Activated CD4-positive, alpha-beta T cell treated with anti-CD3 and anti-CD28 coated beads, Interleukin-2, amount 50 U/mL, for 1 hour (primary cell): ENCODE measurements around the gene ELN.
"Not testable (repeated sequence)": the region's sequence is repeated elsewhere in the genome, so short reads cannot be mapped to it uniquely, and the experiment has no call there.

Experiments used
- DNase-seq: peaks from one replicate; pipeline ENCODE4 v3.0.0-alpha.2; 2020

ELN gene

GRCh38 chr7:74027683-74028320 is at the start of gene ELN:
Gene ELN, plus strand, starts transcription at chr7:74028173. Its CDS starts 15 bp downstream, at chr7:74028188.
- DNase-seq: no peak

- DNase-seq: no peak
These were observed 49.1 kb upstream of the ELN start for GRCh38 chr7:73978661-73979563.

GRCh38 chr7:73979656-73980055 is 48.3 kb upstream of the ELN start:
- DNase-seq: not testable (repeated sequence)

DNA sequence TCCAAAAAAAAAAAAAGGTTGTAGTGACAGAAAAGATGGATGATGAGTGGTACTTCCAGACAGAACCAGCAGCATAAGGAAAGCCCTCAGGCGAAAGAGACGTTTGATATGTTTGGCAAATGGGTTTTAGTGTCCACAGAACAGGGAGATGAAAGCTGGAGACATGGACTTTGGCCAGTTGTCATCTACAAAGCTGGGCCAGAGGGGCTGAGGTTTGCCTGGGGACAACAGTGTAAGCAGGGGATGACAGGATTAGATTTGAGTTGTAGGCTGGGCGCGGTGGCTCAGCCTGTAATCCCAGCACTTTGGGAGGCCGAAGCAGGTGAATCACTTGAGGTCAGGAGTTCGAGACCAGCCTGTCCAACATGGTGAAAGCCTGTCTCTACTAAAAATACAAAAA is 47.8 kb upstream of the ELN start:
- DNase-seq: no peak

GRCh38 chr7:73981933-73982332 is 46.0 kb upstream of the ELN start:
- DNase-seq: no peak

DNA sequence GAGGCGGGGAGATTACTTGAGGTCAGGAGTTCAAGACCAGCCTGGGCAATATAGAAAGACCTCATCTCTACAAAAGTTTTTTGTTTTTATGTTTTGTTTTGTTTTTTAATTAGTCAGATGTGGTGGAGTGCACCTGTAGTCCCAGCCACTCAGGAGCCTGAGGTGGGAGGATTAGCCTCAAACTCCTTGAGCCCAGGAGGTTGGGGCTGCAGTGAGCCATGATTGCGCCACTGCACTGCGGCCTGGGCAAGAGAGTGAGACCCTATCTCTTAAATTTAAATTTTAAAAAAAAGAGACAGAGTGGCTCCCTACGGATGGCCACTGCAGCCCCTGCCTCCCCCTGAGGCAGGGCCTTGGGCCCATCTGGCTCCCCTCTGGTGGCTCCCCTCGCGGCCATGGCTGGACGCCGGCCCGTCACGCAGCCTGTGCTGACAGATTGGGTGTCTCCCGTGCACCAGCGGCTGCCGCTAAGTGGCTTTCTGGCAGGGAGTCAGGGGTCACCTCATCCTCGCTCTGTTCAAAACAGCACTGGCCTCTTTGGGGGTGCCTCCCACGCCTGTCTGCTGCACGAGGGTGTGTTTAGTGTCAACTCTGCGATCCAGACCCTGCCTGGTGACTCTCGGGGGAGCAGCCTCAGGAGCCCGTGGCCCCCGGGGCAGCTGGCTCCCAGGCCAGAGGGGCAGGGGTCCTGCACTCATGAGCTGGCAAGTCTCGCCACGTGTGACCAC is 44.4 kb upstream of the ELN start:
- no peak for DNase-seq

DNA sequence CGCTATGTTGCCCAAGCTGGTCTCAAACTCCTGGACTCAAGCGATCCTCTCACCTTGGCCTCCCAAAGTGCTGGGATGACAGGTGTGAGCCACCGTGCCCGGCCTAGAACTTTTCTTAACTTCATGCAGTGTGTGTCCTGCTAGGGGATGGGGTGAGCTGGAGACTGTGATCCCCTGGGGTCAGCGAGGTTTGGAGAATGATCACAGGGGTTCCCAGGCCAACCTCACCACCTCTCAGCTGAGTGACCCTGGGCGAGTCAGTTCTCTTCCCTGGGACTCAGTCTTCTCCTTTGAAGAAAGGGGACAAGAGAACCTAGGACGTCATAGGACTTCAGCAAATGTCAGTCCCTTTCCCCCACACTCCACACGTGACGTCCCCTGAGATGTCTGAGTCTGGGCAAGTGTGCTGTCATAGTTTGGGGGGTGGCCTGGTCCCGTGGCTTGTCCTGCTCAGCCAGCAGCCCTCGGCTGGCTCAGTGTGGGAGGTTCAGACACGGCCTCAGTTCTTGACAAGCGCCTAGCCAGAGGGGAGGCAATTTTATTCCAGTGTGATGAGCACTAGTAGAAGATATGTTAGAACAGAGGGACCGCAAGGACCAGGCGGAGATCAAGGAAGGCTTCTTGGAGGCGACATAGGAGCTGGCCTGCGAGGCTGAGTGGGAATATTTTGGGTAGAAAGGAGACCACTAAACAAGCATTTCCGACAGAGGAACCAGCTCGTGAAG is 43.3 kb upstream of the ELN start:
- no peak for DNase-seq

GRCh38 chr7:73985737-73986141 is 42.2 kb upstream of the ELN start:
- DNase-seq: no peak

DNA sequence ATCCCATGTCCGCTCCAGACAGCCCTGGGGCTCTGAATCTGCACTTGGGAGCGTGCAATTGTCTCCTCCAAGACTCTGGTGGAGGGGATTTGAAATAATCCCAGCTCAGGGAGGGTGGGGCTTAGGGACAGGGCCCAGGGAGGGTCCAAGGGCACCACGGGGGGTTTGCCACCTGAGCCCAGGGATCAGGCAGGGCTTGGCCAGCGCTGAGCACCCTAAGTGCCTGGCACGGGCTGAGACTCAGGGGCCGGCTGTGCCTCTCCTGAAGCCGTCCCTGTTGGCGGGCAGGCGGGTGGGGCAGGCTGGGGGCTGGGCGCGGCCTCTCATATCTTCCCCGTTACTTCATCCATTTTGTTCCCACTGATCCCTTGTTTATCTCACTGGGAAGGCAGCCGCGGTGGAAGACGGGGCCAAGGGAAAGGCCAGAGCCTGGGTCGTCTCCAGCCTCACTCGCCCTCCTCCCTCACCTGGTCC is 41.8 kb upstream of the ELN start:
- no peak for DNase-seq

DNA sequence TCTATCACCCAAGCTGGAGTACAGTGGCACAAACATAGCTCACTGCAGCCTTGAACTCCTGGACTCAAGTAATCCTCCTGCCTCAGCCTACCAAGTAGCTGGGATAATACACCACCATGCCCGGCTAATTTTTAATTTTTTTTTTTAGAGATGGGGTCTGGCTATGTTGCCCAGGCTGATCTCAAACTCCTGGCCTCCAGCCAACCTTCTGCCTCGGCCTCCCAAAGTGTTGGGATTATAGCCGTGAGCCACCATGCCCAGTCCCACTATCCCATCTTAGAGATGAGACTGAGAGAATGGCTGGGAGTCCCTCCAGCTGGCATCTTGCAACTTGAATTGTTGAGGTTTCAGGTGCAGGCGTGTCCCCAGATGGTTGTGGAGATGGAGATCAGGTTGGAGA is 40.7 kb upstream of the ELN start:
- no peak for DNase-seq

DNA sequence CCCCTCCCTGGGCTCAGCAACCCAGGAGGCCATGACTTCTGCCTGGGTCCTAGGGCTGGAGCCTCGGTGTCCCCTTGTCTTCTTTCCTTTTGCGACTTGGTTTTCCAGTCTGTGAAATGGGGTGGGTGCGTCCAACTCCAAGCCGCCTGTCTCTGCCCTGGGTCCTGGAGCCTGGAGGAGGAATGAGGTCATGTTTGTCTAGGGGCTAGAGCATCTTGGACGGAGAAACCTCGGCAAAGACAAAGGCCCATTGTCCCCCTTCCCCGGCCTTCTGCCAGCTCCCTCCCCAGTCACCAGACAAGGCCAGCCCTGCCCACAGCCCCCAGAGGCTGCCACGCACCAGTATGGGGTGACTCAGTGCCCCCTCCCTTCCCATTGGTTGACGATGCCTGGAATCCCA is 39.8 kb upstream of the ELN start:
- DNase-seq: no peak

DNA sequence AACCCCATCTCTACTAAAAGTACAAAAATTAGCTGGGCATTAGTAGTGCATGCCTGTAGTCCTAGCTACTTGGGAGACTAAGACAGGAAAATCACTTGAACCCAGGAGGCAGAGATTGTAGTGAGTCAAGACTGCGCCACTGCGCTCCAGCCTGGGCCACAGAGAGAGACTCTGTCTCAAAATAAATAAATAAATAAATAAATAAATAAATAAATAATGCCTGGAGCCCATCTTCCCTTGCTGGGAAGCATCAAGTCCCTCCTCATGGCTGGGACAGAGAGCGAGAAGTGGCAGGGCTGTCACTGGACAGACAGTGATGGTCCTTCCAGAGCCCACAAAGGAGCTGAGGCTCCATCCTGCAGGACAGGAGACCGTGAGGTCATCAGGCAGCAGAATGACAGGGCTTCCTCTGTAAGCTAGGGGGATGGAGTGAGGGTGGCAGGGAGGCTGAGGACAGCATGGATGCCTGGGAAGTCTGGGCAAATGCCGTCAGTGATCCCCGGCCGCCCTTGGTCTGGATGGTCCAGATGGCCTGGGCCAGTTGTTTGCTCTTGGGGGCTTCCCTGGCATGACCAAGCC is 36.4 kb upstream of the ELN start:
- no peak for DNase-seq

DNA sequence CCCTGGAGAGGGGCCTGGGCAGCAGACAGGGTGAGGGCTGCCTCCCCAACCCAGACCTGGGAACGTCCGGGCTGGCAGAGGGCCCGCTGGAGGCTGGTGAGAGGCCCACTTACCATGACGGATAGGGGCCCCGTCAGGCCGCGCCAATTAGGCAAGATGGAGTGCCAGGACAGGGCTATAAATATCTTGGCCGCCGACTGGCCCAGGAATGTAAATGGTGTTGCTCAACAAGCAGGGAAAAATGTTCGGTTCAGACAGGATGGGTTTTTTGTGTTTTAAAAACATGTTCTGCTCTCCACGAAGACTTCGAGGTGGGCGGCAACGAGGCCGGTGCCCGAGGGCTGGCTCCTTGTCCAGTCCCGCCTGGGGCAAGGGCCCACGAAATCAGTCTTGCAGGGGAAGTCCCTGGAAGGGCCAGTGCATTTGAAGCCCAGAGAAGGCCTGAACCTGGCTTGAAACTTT is 35.8 kb upstream of the ELN start:
- no peak for DNase-seq

GRCh38 chr7:73994023-73994422 is 34.0 kb upstream of the ELN start:
- no peak for DNase-seq

DNA sequence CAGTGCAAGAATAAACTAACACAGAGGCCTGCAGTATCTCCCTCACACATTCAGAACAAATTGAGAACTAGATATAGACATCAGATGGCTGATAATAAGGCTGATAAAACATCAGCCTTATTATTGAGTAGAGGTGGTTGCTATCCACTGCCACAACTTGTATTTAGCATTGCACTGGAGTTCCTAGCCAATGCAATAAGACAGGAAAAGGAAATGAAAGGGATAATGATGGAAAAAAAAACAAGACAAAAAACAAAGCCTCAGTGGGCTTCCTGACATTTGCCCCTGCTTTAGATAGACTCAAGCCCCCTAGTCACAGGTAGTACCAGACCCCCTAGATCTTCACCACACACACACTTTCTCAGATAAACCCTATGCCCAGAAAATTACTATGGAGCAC is 33.2 kb upstream of the ELN start:
- DNase-seq: no peak

DNA sequence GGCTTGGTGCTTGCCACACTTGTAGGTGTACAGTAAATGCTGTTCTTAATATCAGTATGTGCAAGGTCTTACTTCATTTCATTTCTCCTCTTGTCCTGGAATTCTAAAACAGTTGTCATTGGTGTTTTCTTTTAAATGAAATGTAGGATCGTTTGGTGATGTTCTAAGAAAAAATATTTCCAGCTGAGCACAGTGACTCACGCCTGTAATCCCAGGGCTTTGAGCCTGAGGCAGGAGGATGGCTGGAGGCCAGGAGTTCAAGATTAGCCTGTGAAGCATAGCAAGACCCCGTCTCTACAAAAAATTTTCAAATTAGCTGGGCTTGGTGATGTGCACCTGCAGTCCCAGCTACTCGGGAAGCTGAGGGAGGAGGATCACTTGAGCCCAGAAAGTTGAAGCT is 32.6 kb upstream of the ELN start:
- DNase-seq: no peak

GRCh38 chr7:73995821-73996511 is 32.0 kb upstream of the ELN start:
- DNase-seq: no peak

DNA sequence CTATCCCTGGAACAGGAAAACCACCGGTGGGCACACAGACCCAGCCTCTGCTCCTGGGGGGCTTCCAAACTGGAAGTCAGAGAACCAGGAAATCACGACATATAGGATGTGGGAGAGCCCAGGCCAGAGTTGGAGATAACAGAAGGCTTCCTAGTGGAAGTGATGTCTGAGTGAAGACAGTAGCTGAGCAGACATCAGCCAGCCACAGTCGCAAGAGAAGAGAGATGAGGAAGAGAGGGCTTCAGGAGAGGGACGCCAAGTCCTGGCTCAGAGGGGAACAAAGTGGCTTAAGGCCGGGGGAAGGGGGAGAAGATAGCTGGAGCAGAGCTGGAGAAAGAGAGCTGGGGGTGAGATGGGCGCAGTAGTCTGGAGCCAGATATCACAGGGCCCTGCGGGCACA is 30.9 kb upstream of the ELN start:
- no peak for DNase-seq

DNA sequence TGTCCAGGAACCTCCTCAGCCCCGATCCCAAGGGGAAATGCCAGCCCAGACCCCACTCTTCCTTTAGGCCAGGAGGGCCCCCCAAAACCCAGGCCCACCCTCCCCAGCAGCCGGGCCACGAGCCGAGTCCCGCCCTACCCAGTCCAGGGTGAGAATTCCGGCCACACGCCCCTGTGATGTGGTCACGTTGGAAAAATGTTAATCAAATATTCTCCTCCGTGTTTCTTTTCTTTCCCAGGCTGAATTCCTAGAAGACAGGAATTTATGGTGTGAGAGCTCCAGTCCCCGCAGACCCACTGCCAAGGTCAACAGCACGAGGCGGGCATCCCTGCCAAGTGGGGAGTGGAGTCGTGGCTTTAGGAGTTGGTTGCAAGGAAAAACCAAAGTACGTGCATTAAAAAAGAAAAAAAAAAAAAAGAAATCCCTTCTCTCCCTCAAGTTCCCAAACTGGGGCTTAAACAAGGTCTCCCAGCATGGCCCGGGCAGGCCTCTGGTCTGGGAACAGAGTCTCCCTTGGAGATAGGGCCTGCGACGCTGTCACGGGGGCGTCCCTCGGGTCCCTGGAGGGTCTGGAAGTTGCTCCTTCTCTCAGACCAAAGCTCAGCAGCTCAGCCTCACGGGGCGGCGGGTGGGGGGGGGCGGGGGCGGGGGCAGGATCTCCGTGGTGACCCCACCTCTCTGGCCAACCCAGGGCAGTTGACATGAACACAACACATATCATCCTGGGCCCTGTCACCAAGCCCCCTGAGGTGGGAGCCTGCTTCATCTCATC is 28.1 kb upstream of the ELN start:
- no peak for DNase-seq

GRCh38 chr7:74000489-74001149 is 27.4 kb upstream of the ELN start:
- DNase-seq: no peak

DNA sequence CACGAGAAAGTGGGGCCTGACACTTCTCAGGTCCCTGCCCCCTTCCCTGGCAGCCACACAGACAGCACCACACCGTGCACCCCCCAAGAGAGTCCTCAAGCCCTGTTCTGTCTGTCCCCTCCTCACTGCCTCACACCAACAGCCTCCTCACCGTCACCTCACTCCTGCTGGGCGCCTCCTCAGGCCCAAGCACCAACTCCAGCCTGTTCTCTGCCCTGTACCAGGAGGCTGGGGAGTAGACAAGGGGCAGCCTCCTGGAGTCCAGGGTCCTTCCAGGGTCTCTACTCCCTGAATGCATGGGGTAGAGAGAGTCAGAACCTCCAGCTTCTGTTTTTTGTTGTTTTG is 26.9 kb upstream of the ELN start:
- no peak for DNase-seq
